PFSK-1 (cell line): Measurements from ENCODE around the gene GNG4.

Source experiments
- FOXP2 ChIP-seq: optimal IDR thresholded peaks from 2 replicates; pipeline ENCODE3; 2011; ENCODE audit warnings: borderline replicate concordance, control low read depth, inconsistent platforms; ENCODE audit not compliant: insufficient read depth; ENCODE audit errors: extremely low read length, extremely low read depth
- POLR2AphosphoS5 ChIP-seq: IDR thresholded peaks from 2 replicates; pipeline ENCODE4 v1.6.1; 2012; ENCODE audit warnings: low read depth, mild to moderate bottlenecking, control low read depth, low read length, moderate library complexity
- SIN3A ChIP-seq: IDR thresholded peaks from 2 replicates; pipeline ENCODE4 v1.6.1; 2012; ENCODE audit warnings: mild to moderate bottlenecking, low read length, moderate library complexity, borderline replicate concordance; ENCODE audit not compliant: insufficient read depth
- TAF1 ChIP-seq: IDR thresholded peaks from 2 replicates; pipeline ENCODE4 v1.6.1; 2012; ENCODE audit warnings: low read length, control low read depth, borderline replicate concordance; ENCODE audit not compliant: insufficient read depth
- TF ChIP-seq, protein P1 (sequence below), 2 experiments: IDR thresholded peaks; 2 replicates each; pipeline versions ENCODE4 v1.6.1 to v1.8.0; 2011 to 2012; ENCODE audit warnings: low read depth in 2 of 2, low read length in 2 of 2, control low read depth in 1 of 2, inconsistent platforms in 1 of 2, mild to moderate bottlenecking in 1 of 2, moderate library complexity in 1 of 2; ENCODE audit not compliant: insufficient read depth in 1 of 2

The GNG4 gene

DNA sequence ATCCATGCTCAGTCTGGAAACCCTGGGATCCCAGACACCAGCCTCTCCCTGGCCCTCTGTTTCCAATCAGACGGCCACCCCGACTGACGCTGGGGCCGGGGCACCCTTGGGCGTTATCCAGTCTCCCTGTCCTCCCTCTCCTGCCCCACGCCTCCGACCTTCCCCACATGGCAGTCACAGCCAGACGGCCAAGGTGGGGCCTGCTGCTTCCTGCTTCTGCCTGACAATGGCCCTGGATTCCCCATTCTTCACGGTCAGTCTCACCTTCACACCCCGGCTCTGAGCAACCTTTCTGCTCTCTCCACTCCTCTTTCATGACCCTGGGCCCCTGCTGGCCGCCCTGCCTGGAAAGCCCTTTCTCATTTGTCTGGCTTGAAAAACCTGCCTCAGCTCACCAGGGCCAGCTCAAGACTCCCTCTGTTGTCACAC is 6.6 kb downstream of the GNG4 start:
- TF ChIP-seq TAF1 (no peak), POLR2AphosphoS5 (no peak), FOXP2 (no peak), SIN3A (no peak)
- TF ChIP-seq, protein P1, sequence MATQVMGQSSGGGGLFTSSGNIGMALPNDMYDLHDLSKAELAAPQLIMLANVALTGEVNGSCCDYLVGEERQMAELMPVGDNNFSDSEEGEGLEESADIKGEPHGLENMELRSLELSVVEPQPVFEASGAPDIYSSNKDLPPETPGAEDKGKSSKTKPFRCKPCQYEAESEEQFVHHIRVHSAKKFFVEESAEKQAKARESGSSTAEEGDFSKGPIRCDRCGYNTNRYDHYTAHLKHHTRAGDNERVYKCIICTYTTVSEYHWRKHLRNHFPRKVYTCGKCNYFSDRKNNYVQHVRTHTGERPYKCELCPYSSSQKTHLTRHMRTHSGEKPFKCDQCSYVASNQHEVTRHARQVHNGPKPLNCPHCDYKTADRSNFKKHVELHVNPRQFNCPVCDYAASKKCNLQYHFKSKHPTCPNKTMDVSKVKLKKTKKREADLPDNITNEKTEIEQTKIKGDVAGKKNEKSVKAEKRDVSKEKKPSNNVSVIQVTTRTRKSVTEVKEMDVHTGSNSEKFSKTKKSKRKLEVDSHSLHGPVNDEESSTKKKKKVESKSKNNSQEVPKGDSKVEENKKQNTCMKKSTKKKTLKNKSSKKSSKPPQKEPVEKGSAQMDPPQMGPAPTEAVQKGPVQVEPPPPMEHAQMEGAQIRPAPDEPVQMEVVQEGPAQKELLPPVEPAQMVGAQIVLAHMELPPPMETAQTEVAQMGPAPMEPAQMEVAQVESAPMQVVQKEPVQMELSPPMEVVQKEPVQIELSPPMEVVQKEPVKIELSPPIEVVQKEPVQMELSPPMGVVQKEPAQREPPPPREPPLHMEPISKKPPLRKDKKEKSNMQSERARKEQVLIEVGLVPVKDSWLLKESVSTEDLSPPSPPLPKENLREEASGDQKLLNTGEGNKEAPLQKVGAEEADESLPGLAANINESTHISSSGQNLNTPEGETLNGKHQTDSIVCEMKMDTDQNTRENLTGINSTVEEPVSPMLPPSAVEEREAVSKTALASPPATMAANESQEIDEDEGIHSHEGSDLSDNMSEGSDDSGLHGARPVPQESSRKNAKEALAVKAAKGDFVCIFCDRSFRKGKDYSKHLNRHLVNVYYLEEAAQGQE (IDR thresholded peaks at IDR 0.05; ENCODE audit: insufficient read depth in 1 of 2, low read depth in 2 of 2, low read length in 2 of 2) = no peak

DNA sequence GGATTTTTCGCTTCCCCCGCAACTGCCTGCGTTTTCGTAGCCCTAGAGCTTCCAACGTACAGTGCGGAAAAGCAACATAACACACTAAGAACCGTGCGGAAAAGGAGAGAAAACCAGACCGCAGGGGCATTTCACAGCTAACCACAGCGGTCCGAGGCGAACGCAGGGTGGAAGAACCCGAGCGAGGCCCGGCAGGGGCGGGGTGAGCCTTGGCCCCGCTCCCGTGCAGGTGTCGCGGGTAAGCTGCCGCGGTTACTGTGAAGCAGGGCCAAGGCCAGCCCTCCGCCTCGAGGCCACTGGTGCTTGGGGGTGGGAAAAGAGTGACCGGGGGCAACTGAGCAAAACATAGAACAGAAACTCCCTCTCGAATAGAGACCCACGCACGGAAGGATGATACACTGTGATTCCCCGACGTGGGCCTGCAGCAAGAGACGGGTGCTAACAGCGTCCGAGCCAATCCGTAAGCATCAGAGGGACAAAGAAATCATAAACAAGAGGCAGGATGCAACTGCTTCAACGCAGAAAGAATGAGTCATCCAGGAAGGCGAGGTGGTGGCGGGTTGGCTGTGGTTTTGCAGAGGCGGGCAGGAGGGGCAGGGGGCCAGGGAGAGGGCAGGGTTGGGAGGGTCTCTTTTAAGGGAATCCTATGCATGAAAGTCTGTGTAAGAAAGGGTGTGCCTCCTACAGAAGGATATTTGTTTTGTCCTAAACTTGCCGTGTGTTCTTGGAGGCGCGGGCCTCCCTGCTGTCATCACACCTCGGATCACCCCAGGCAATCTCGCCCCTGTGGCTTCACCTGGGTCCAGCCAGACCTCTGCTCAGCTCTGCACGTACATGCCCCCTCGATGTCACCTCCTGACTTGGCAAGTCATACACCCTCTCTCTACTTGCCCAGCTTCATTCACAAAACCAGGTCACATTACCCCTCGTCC is 7.3 kb downstream of the GNG4 start:
- TF ChIP-seq FOXP2 = peak; percentile 92
- TF ChIP-seq TAF1 = no peak
- TF ChIP-seq, protein P1 (IDR thresholded peaks at IDR 0.05; ENCODE audit: insufficient read depth in 1 of 2, low read depth in 2 of 2, low read length in 2 of 2) = peak in 1 of 2 experiments; percentile 69; a peak in 2 of 4 replicates

DNA sequence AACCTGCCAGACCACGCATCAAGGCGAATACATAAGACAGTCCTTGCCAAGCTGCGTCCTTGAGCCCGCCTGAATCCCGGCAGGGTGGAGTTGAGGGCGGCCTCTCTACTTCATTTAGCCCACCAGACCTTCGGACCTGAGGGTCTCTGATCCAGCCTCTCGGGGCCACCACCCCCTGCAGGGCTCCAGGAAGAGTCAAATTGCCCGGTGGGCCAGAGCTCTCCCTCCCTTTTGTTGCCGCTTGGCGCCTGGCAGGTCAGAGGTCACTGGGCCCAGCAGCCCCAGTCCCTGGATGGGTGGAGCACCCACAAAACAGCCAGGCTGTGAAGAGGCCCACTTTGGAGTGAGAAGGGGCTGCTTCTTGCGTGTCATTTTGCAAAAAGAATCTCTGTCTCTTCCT is 9.0 kb downstream of the GNG4 start:
- no peak for TF ChIP-seq FOXP2
- no peak for TF ChIP-seq SIN3A
- no peak for TF ChIP-seq POLR2AphosphoS5
- TF ChIP-seq, protein P1 (IDR thresholded peaks at IDR 0.05; ENCODE audit: insufficient read depth in 1 of 2, low read depth in 2 of 2, low read length in 2 of 2) = no peak
- no peak for TF ChIP-seq TAF1

DNA sequence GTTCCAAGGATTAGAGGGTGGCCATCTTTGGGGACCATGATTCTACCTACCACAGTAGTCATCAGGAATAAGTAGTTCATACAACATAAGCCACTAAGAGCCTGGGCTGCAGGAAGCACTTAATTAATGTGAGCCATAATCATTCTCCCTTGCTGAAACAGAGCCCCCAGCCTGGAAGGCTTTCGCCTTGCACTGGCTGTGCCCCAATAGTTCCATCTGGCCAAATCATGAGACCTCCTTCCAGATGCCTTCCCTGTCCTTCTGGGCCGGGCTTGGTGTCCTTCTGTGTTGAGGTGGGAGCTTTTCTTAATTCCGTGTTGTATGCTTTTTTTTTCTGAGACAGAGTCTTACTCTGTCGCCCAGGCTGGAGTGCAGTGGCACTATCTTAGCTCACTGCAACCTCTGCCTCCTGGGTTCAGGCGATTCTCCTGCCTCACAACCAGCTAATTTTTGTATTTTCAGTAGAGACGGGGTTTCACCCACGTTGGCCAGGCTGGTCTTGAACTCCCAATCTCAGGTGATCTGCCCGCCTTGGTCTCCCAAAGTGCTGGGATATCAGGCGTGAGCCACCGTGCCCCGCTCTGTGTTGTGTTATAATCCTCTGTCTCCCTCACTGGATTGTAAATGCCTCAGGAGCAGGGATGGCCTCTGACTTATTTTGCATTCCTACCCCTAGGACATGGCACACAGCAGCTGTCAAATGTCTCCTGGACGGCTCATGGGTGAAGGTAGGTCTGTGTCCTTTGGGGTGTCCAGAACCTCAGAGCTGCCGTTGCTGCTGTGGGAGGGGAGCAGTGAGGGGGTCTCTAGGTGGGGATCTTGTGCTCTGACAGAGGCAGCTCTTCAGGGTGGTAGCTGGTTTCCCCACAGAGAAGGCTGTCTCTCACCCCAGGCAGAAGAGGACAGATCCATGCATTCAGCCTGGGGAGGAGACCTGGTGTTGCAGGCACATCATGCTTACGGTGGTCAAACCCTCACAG is 10.1 kb downstream of the GNG4 start:
- no peak for TF ChIP-seq TAF1
- TF ChIP-seq POLR2AphosphoS5 = no peak

DNA sequence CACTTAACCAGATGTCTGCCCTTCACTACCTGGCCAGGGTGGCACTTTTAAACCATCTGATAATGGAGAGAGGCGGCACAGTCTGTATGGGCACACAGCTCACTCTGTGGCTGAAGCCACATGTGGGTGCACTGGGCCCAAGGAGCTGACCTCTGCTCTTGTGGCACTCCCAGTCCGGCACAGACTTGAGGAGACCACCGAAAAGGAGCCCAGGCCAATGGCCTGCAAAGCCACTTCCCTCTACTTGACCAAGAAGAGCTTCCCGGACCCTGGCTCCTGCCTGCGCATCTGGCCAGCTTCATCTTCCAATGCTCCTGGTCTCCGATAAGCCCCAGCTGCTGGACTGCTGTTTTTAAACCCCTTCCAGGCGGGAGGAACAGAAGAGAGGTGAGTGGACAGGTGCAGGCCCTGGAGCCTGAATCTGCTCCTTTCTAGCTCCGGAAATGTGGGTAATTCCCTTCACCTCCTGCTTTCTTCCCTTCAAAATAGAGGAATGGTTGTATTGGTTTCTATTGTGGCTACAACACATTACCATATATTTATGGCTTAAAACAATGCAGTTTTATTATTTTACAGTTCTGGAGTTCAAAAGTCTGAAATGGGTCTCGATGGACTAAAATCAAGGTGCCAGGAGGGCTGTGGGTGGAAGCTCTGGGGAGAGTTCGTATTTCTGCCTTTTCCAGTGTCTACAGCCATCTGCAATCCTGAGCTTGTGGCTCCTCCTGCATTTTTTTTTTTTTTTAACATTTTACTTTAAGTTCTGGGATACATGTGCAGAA is 11.6 kb downstream of the GNG4 start:
- TF ChIP-seq TAF1 (no peak), POLR2AphosphoS5 (no peak), FOXP2 (no peak), SIN3A (no peak)
- TF ChIP-seq, protein P1 (IDR thresholded peaks at IDR 0.05; ENCODE audit: insufficient read depth in 1 of 2, low read depth in 2 of 2, low read length in 2 of 2) = no peak
